ENCODE data around the gene UBE4B. TPM values are rescaled to one million over a fixed set of nuclear protein-coding genes. Genes with fewer than 3 reads are reported as not detected.

The UBE4B gene
- total and polyA plus RNA-seq, 9 donors: 26.3 to 46.9 (median 38.9) TPM

- Histone ChIP-seq H3K9me3 (no peaks in the 10 kb centered on the region), H3K36me3 (no peaks in the 10 kb centered on the region), H3K4me3 (no peak overlapping the region), H3K27me3 (no peaks in the 10 kb centered on the region), H3K4me1 (ENCODE audit: insufficient read depth) (peaks cover 11% of the 10 kb centered on the region), H3K27ac (no peak overlapping the region)
- intact Hi-C loops (cut with DNase I): no loop called here
- 88 to 92% (median 91%) methylated on average over 7 of the region's 7 CpGs for WGBS, 3 donors
- no peak for DNase-seq
- no peak for TF ChIP-seq EP300 (IDR thresholded peaks at IDR 0.05)
- TF ChIP-seq POLR2A (IDR thresholded peaks at IDR 0.05): no peak
- TF ChIP-seq CTCF (IDR thresholded peaks at IDR 0.05): no peak
Measured at GRCh38 chr1:10063878-10064277, 31.1 kb downstream of the UBE4B start.

GRCh38 chr1:10064416-10065343, 31.9 kb downstream of the UBE4B start:
- no peak overlapping the region for H3K4me3 ChIP-seq
- 92 to 94% (median 92%) methylated on average over 8 of the region's 8 CpGs for WGBS, 3 donors
- no peak overlapping the region for H3K27ac ChIP-seq
- no peaks in the 10 kb centered on the region for H3K27me3 ChIP-seq
- peaks cover 11% of the 10 kb centered on the region for H3K4me1 ChIP-seq (ENCODE audit: insufficient read depth)
- intact Hi-C loops (cut with DNase I): no loop called here
- no peaks in the 10 kb centered on the region for H3K9me3 ChIP-seq
- H3K36me3 ChIP-seq: no peaks in the 10 kb centered on the region
- DNase-seq: no peak
- no peak for TF ChIP-seq POLR2A (IDR thresholded peaks at IDR 0.05)
- TF ChIP-seq EP300 (IDR thresholded peaks at IDR 0.05): no peak
- no peak for TF ChIP-seq CTCF (IDR thresholded peaks at IDR 0.05)

- WGBS, 3 donors: 67 to 77% (median 74%) methylated on average over 7 of the region's 7 CpGs
- no peaks in the 10 kb centered on the region for H3K9me3 ChIP-seq
- H3K27ac ChIP-seq: no peak overlapping the region
- DNase-seq: no peak
- intact Hi-C loops (cut with DNase I): no loop called here
- TF ChIP-seq CTCF (IDR thresholded peaks at IDR 0.05) (no peak), POLR2A (IDR thresholded peaks at IDR 0.05) (no peak), EP300 (IDR thresholded peaks at IDR 0.05) (no peak)
- H3K27me3 ChIP-seq: no peaks in the 10 kb centered on the region
- peaks cover 12% of the 10 kb centered on the region for H3K4me1 ChIP-seq (ENCODE audit: insufficient read depth)
- H3K4me3 ChIP-seq: no peak overlapping the region
- no peaks in the 10 kb centered on the region for H3K36me3 ChIP-seq
Measured at GRCh38 chr1:10065344-10065685, 32.6 kb downstream of the UBE4B start.

DNA sequence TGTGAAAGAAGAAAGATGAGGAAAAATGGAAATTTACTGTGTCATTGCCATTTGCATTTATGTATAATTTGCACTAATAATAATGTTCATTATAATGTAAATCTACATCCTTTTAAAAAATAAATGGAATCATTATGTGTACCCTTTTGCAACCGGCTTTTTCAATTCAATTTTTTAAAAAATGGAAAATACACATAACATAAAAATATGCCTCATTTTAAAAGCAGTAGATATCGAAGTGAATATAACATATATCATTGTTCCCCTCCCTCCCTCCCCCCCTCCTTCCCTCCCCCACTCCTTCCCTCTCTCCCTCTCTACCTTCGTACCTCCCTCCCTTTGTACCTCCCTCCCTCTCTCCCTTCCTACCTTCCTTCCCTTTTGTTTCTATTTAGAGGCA, 33.0 kb downstream of the UBE4B start:
- no peaks in the 10 kb centered on the region for H3K36me3 ChIP-seq
- DNase-seq: no peak
- intact Hi-C loops (cut with DNase I): no loop called here
- peak overlapping the region in 1 of 2 donors; percentile 84 for H3K27ac ChIP-seq
- no peaks in the 10 kb centered on the region for H3K9me3 ChIP-seq
- WGBS, 3 donors: 75 to 84% (median 83%) methylated on average over 3 of the region's 3 CpGs
- H3K4me1 ChIP-seq (ENCODE audit: insufficient read depth): peaks cover 12% of the 10 kb centered on the region
- no peak for TF ChIP-seq CTCF (IDR thresholded peaks at IDR 0.05)
- TF ChIP-seq EP300 (IDR thresholded peaks at IDR 0.05): no peak
- no peak for TF ChIP-seq POLR2A (IDR thresholded peaks at IDR 0.05)
- H3K4me3 ChIP-seq: no peak overlapping the region
- no peaks in the 10 kb centered on the region for H3K27me3 ChIP-seq
